Calu3 (cell line): ENCODE results near the gene CCDC13. TPM values are rescaled to one million over a fixed set of nuclear protein-coding genes. Genes with fewer than 3 reads are reported as not detected.

Source experiments
- BruUV-seq: library from RNA; stranded (reverse); fragments of 400-500 nt; replicated peaks from 2 replicates; lab custom pipeline; 2021; lab: Mats Ljungman, UMichigan
- CTCF ChIA-PET: fragments of 300-600 bp; sonication (Branson Sonifier 250); formaldehyde crosslinking; loops from one replicate; lab custom pipeline; 2022; ENCODE audit warnings: antibody characterized with exemption; lab: Charles Lee
- DNase-seq: peaks from one replicate; pipeline ENCODE4 v3.0.0; 2022
- H3K27ac Mint-ChIP-seq: one replicate; pipeline ENCODE4 v1.8.0; 2022; ENCODE audit warnings: mixed read lengths; ENCODE audit not compliant: unreplicated experiment
- H3K27me3 Mint-ChIP-seq: one replicate; pipeline ENCODE4 v1.8.0; 2022; ENCODE audit warnings: mixed read lengths; ENCODE audit not compliant: unreplicated experiment
- H3K36me3 Mint-ChIP-seq: one replicate; pipeline ENCODE4 v1.8.0; 2022; ENCODE audit warnings: mild to moderate bottlenecking, moderate library complexity, mixed read lengths; ENCODE audit not compliant: insufficient read depth, unreplicated experiment
- H3K4me1 Mint-ChIP-seq: one replicate; pipeline ENCODE4 v1.8.0; 2022; ENCODE audit warnings: mild to moderate bottlenecking, low read depth, mixed read lengths; ENCODE audit not compliant: unreplicated experiment
- H3K4me3 Mint-ChIP-seq: one replicate; pipeline ENCODE4 v1.8.0; 2022; ENCODE audit warnings: mild to moderate bottlenecking, low read depth, moderate library complexity, mixed read lengths; ENCODE audit not compliant: unreplicated experiment
- H3K9me3 Mint-ChIP-seq: one replicate; pipeline ENCODE4 v1.8.0; 2022; ENCODE audit warnings: low read depth, mixed read lengths; ENCODE audit not compliant: unreplicated experiment
- CTCF ChIP-seq: fragments of 200-600 bp; IDR thresholded peaks from one replicate; pipeline ENCODE4 v1.8.0; 2022; ENCODE audit warnings: antibody characterized with exemption; ENCODE audit not compliant: unreplicated experiment
- intact Hi-C: fragments of 100-400 bp; cut with micrococcal nuclease; formaldehyde crosslinking; loops from one replicate; pipeline ENCODE4 v1.10.0; 2022; ENCODE audit not compliant: unreplicated experiment
- total RNA-seq: library from RNA; stranded (reverse); gene quantifications from 2 replicates; pipeline ENCODE4 v1.2.3, GENCODE V29; 2022

Gene CCDC13
- total RNA-seq, 1 experiment from 2014 or later = 0.68 TPM

DNA sequence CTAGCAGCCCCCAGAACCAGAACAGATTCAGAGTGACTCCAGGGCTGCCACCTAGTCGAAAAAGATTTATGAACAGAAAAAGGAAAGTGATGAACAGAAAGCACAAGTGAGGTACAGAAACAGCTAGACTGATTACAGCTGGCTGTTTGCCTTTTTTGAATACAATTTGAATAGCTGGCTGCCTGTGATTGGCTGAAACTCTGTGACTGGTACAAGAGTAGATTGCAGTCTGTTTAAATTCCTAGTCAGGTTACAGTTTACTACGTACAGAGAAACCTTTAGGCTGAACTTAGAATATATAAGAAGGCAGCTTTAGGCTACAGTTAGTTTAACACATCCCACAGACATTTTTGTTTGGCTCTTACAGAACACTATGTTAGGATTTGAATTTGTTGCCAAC lies 10.0 kb downstream of the CCDC13 start:
- CTCF ChIA-PET = interaction anchor here (0.6 to 0.8 kb wide), 2 partner anchors 17 to 172 kb away, joined by 3 read pairs; partner anchors contain the start of gene SS18L2
- no peaks in the 10 kb centered on the region for H3K9me3 Mint-ChIP-seq
- H3K27ac Mint-ChIP-seq = no peak overlapping the region
- BruUV-seq = no TSS peak
- TF ChIP-seq CTCF = no peak
- no peak overlapping the region for H3K4me3 Mint-ChIP-seq
- no peaks in the 10 kb centered on the region for H3K36me3 Mint-ChIP-seq
- intact Hi-C loops = no loop called here
- H3K4me1 Mint-ChIP-seq = peaks cover 7% of the 10 kb centered on the region
- no peaks in the 10 kb centered on the region for H3K27me3 Mint-ChIP-seq
- DNase-seq = no peak

DNA sequence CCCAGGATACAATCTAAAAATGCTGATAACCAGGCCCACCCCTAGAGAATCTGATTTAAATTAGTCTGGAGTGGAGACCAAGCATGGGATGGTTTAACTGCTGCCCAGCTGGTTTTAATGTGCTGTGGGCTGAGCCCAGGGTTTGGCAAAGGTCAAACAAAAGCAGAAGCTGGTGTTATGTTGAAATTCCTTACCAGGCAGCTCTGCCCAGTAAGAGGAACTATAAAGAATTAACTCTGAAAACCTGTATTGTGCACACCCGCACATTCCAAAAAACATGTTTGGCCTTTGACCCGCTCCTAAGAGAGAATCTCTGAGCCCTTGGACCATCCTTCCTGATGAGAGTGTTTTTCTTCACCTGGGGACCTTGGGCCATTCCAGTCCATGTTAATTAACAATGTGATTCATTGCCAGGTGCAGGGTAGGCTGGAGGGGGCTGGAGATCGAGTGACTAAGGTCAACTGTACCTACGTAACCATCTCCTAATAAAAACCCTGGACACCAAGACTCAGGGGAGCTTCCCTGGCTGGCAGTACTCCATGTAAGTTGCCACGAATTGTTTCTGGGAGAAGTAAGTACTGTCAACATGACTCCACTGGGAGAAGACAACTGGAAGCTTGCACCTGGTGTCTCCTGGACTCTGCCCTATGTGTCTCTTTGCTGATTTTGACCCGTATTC lies 10.9 kb downstream of the CCDC13 start:
- CTCF ChIA-PET = interaction anchor here (0.5 kb wide), 1 partner anchor 79 kb away, joined by 6 read pairs; no protein-coding TSS in a partner anchor
- BruUV-seq = no TSS peak
- H3K4me1 Mint-ChIP-seq = peaks cover 7% of the 10 kb centered on the region
- H3K9me3 Mint-ChIP-seq = no peaks in the 10 kb centered on the region
- no peak for DNase-seq
- intact Hi-C loops = no loop called here
- no peak overlapping the region for H3K4me3 Mint-ChIP-seq
- no peaks in the 10 kb centered on the region for H3K27me3 Mint-ChIP-seq
- no peak for TF ChIP-seq CTCF
- H3K27ac Mint-ChIP-seq = no peak overlapping the region
- H3K36me3 Mint-ChIP-seq = no peaks in the 10 kb centered on the region

DNA sequence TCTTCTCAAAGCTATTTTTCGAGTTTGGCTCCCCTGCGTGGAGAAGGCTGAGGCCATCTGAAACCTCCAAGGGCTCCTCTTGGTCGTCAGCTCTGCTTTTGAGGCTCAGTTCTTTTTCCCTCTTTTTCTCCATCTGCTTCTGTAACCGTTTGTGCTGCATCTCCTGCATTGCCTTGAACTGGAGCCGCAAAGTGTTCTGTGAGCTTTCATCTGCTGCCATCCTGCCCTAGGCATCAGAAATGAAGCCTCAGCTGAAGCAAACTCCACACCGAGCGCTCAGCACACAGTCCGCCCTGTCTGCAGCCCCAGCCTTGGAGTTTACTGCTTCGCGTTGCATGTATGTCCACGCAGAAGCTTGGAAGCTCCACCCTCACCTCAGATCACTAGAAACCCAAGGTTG lies 14.9 kb downstream of the CCDC13 start:
- no peak overlapping the region for H3K27ac Mint-ChIP-seq

DNA sequence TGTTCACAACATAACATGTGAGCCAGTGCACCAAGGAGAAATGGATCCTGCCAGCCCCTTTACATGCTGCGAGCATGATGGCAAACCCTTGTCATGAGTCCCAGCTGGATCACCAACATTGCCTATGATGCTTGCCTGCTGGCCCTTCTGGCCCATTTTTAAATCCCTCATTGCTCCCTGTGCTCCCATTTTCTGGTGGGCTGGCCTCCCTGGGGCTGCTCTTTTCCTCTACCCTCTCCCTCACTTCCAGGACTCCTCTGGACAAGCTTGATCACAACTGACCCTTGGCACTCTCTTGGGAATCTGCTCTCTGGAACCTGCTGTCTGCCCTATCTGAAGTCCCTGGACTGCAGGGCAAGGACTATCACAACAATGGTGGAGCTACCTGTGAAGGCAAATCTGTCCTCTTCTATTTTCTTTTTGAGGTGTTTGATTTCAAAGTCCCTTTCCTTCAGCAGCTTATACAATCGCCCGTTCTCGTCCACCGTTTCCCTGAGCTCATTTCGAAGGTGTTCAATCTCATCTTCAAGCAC lies 16.3 kb downstream of the CCDC13 start:
- DNase-seq = no peak
- CTCF ChIA-PET = interaction anchor here (0.6 kb wide), 1 partner anchor 508 kb away, joined by 5 read pairs; no protein-coding TSS in a partner anchor

More for the DNA sequence above, 14.9 kb downstream of the CCDC13 start:
- DNase-seq = no peak
- Mint-ChIP-seq H3K27me3 (no peaks in the 10 kb centered on the region), H3K36me3 (no peaks in the 10 kb centered on the region), H3K4me3 (no peak overlapping the region), H3K4me1 (peaks cover 14% of the 10 kb centered on the region), H3K9me3 (no peaks in the 10 kb centered on the region)
- intact Hi-C loops = no loop called here
- CTCF ChIA-PET = no interaction called here
- TF ChIP-seq CTCF = no peak
- BruUV-seq = no TSS peak

More for the DNA sequence above, 16.3 kb downstream of the CCDC13 start:
- no peaks in the 10 kb centered on the region for H3K36me3 Mint-ChIP-seq
- H3K9me3 Mint-ChIP-seq = no peaks in the 10 kb centered on the region
- TF ChIP-seq CTCF = no peak
- intact Hi-C loops = no loop called here
- H3K4me3 Mint-ChIP-seq = no peak overlapping the region
- no peak overlapping the region for H3K27ac Mint-ChIP-seq
- H3K4me1 Mint-ChIP-seq = peaks cover 14% of the 10 kb centered on the region
- no peaks in the 10 kb centered on the region for H3K27me3 Mint-ChIP-seq
- no TSS peak for BruUV-seq
